A549 (cell line): ENCODE measurements around the gene NPB. TPM values are rescaled to one million over a fixed set of nuclear protein-coding genes. Genes with fewer than 3 reads are reported as not detected.

Experiments used
- BHLHE40 ChIP-seq: IDR thresholded peaks from 2 replicates; pipeline ENCODE4 v1.6.1; 2012; ENCODE audit warnings: low read depth, low read length, inconsistent platforms
- CBX8 ChIP-seq: fragments of 200-600 bp; sonication (generic); IDR thresholded peaks from 2 replicates; pipeline ENCODE4 v1.6.1; 2016
- CEBPB ChIP-seq, 2 experiments: fragments of >200 bp in 1 of 2; sonication (Bioruptor Twin) in 1 of 2; formaldehyde crosslinking in 1 of 2; IDR thresholded peaks; 2 replicates each; pipeline ENCODE4 v1.6.1; 2012 to 2016
- CHD2 ChIP-seq: fragments of 150-350 bp; IDR thresholded peaks from 2 replicates; pipeline ENCODE4 v1.6.1; 2014; ENCODE audit warnings: low read length; ENCODE audit not compliant: partially characterized antibody
- CHD4 ChIP-seq: fragments of 200-600 bp; sonication (generic); IDR thresholded peaks from 2 replicates; pipeline ENCODE4 v1.6.1; 2016; ENCODE audit warnings: antibody characterized with exemption, mild to moderate bottlenecking, borderline replicate concordance
- E2F6 ChIP-seq: IDR thresholded peaks from 2 replicates; pipeline ENCODE4 v1.6.1; 2012; ENCODE audit warnings: low read depth, borderline replicate concordance
- EHF ChIP-seq: fragments of 250-450 bp; sonication (Bioruptor Pico); IDR thresholded peaks from 2 replicates; pipeline ENCODE4 v1.5.0; 2020; ENCODE audit warnings: mild to moderate bottlenecking
- EHMT2 ChIP-seq: fragments of 200-600 bp; sonication (generic); IDR thresholded peaks from 2 replicates; pipeline ENCODE4 v1.6.1; 2016; ENCODE audit warnings: antibody characterized with exemption, low read depth, mild to moderate bottlenecking, moderate library complexity
- EP300 ChIP-seq, 2 experiments: fragments of >200 bp; sonication (Bioruptor Twin); formaldehyde crosslinking; IDR thresholded peaks; 2 replicates in 1 of 2; 3 replicates in 1 of 2; pipeline ENCODE4 v1.6.1; 2016 to 2017
- FOSB ChIP-seq: fragments of 250-450 bp; sonication (Bioruptor Pico); IDR thresholded peaks from 2 replicates; pipeline ENCODE4 v1.5.0; 2020; ENCODE audit warnings: mild to moderate bottlenecking, moderate library complexity
- FOXS1 ChIP-seq: fragments of 250-450 bp; sonication (Bioruptor Pico); IDR thresholded peaks from 2 replicates; pipeline ENCODE4 v1.5.0; 2020; ENCODE audit warnings: mild to moderate bottlenecking, moderate library complexity
- GATA3 ChIP-seq: IDR thresholded peaks from 2 replicates; pipeline ENCODE4 v1.6.1; 2012; ENCODE audit warnings: borderline replicate concordance
- HMGXB4 ChIP-seq: fragments of 250-450 bp; sonication (Bioruptor Pico); IDR thresholded peaks from 2 replicates; pipeline ENCODE4 v1.5.0; 2021; ENCODE audit warnings: mild to moderate bottlenecking, moderate library complexity, borderline replicate concordance
- HOXA7 ChIP-seq: fragments of 250-450 bp; sonication (Bioruptor Pico); IDR thresholded peaks from 2 replicates; pipeline ENCODE4 v1.5.0; 2020; ENCODE audit warnings: mild to moderate bottlenecking, moderate library complexity
- HOXB13 ChIP-seq: fragments of 250-450 bp; sonication (Bioruptor Pico); IDR thresholded peaks from 2 replicates; pipeline ENCODE4 v1.5.0; 2020; ENCODE audit warnings: low read depth, mild to moderate bottlenecking, moderate library complexity
- JUN ChIP-seq, 2 experiments: fragments of >200 bp; sonication (Bioruptor Twin); formaldehyde crosslinking; IDR thresholded peaks; 2 replicates in 1 of 2; 3 replicates in 1 of 2; pipeline ENCODE4 v1.6.1; 2016 to 2017
- JUNB ChIP-seq: fragments of >200 bp; sonication (Bioruptor Twin); formaldehyde crosslinking; IDR thresholded peaks from 2 replicates; pipeline ENCODE4 v1.6.1; 2016
- KDM1A ChIP-seq: fragments of 200-600 bp; sonication (generic); IDR thresholded peaks from 2 replicates; pipeline ENCODE4 v1.6.1; 2016; ENCODE audit warnings: low read depth, mild to moderate bottlenecking
- KDM5A ChIP-seq: fragments of 200-600 bp; sonication (generic); IDR thresholded peaks from 2 replicates; pipeline ENCODE4 v1.6.1; 2016; ENCODE audit warnings: antibody characterized with exemption, mild to moderate bottlenecking
- MAZ ChIP-seq: fragments of 150-350 bp; IDR thresholded peaks from 2 replicates; pipeline ENCODE4 v1.6.1; 2014; ENCODE audit warnings: antibody characterized with exemption, low read depth, low read length, borderline replicate concordance
- MYC ChIP-seq: IDR thresholded peaks from 2 replicates; pipeline ENCODE4 v1.6.1; 2012; ENCODE audit warnings: mild to moderate bottlenecking, inconsistent platforms, low read length, improper control_type of control experiment, borderline replicate concordance
- NFE2L2 ChIP-seq: fragments of 150-350 bp; conservative IDR thresholded peaks from 2 replicates; pipeline ENCODE4 v1.6.1; 2014; ENCODE audit warnings: low read length
- RNF2 ChIP-seq: fragments of 200-600 bp; sonication (generic); IDR thresholded peaks from 2 replicates; pipeline ENCODE4 v1.6.1; 2016; ENCODE audit warnings: low read depth, mild to moderate bottlenecking, antibody characterized with exemption, moderate library complexity, borderline replicate concordance
- TFCP2L1 ChIP-seq: fragments of 250-450 bp; sonication (Bioruptor Pico); IDR thresholded peaks from 2 replicates; pipeline ENCODE4 v1.5.0; 2021; ENCODE audit warnings: mild to moderate bottlenecking
- ZC3H11A ChIP-seq: fragments of 450-650 bp; IDR thresholded peaks from 2 replicates; pipeline ENCODE4 v1.6.1; 2014; ENCODE audit warnings: antibody characterized with exemption, mild to moderate bottlenecking
- polyA plus RNA-seq, 4 experiments: library from polyadenylated mRNA; depleted of rRNA in 3 of 4; stranded (reverse); fragments of >200 nt; fragmentation: RNase III in 1 of 4; extraction: RNeasy Plus Mini Kit Qiagen cat#74134 plus additional on column Dnase treatment in 1 of 4; gene quantifications; 2 replicates in 3 of 4; 3 replicates in 1 of 4; pipeline ENCODE4 v1.2.3, GENCODE V29; 2011 to 2017
- TF ChIP-seq, protein P1 (sequence below): fragments of 450-650 bp; IDR thresholded peaks from 2 replicates; pipeline ENCODE4 v1.6.1; 2014; ENCODE audit warnings: antibody characterized with exemption
- TF ChIP-seq, protein P2 (sequence below): fragments of 200-600 bp; sonication (generic); IDR thresholded peaks from 2 replicates; pipeline ENCODE4 v1.6.1; 2016; ENCODE audit warnings: antibody characterized with exemption, mild to moderate bottlenecking, moderate library complexity
- TF ChIP-seq, protein P3 (sequence below): fragments of 250-450 bp; sonication (Bioruptor Pico); IDR thresholded peaks from 2 replicates; pipeline ENCODE4 v1.5.0; 2020; ENCODE audit warnings: low read depth, mild to moderate bottlenecking, moderate library complexity
- TF ChIP-seq, protein P4 (sequence below): fragments of 150-350 bp; IDR thresholded peaks from 2 replicates; pipeline ENCODE4 v1.6.1; 2014; ENCODE audit warnings: low read depth, mild to moderate bottlenecking, low read length
- TF ChIP-seq, protein P5 (sequence below): IDR thresholded peaks from 2 replicates; pipeline ENCODE4 v1.6.1; 2012
- TF ChIP-seq, protein P6 (sequence below): fragments of >200 bp; sonication (Bioruptor Twin); formaldehyde crosslinking; IDR thresholded peaks from 3 replicates; pipeline ENCODE4 v1.6.1; 2016

NPB gene
- polyA plus RNA-seq, 2 of the 4 experiments (the other 2 are of a cell fraction), result 0.41 to 0.45 TPM

GRCh38 chr17:81860756-81861568 is 41.1 kb upstream of the NPB start (continued):
- TF ChIP-seq JUNB (no peak), NFE2L2 (no peak), KDM1A (no peak), HOXA7 (CRISPR knock-in tag) (peak; percentile 93; the same call in 1 of the 2 replicates), E2F6 (peak; percentile 75; the same call in 1 of the 2 replicates), HMGXB4 (CRISPR knock-in tag) (peak; percentile 96; the same call in 1 of the 2 replicates), MYC (peak; percentile 92), EP300 (IDR thresholded peaks at IDR 0.05) (no peak), CBX8 (no peak), CHD2 (peak; percentile 54), ZC3H11A (no peak), FOXS1 (CRISPR knock-in tag) (peak; percentile 100), EHMT2 (no peak), HOXB13 (CRISPR knock-in tag) (peak; percentile 100), CEBPB (IDR thresholded peaks at IDR 0.05) (peak; percentile 61 to 94), RNF2 (no peak), BHLHE40 (peak; percentile 71), FOSB (CRISPR knock-in tag) (peak; percentile 97), JUN (IDR thresholded peaks at IDR 0.05) (peak; percentile 82 to 90; a peak in 4 of 5 replicates), KDM5A (peak; percentile 27; the same call in 1 of the 2 replicates), CHD4 (no peak), MAZ (peak; percentile 4; the same call in 1 of the 2 replicates), TFCP2L1 (CRISPR knock-in tag) (peak; percentile 99), GATA3 (no peak; the same call in 1 of the 2 replicates), EHF (CRISPR knock-in tag) (peak; percentile 100)
- TF ChIP-seq, protein P1, sequence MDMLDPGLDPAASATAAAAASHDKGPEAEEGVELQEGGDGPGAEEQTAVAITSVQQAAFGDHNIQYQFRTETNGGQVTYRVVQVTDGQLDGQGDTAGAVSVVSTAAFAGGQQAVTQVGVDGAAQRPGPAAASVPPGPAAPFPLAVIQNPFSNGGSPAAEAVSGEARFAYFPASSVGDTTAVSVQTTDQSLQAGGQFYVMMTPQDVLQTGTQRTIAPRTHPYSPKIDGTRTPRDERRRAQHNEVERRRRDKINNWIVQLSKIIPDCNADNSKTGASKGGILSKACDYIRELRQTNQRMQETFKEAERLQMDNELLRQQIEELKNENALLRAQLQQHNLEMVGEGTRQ, result no peak
- TF ChIP-seq, protein P2, sequence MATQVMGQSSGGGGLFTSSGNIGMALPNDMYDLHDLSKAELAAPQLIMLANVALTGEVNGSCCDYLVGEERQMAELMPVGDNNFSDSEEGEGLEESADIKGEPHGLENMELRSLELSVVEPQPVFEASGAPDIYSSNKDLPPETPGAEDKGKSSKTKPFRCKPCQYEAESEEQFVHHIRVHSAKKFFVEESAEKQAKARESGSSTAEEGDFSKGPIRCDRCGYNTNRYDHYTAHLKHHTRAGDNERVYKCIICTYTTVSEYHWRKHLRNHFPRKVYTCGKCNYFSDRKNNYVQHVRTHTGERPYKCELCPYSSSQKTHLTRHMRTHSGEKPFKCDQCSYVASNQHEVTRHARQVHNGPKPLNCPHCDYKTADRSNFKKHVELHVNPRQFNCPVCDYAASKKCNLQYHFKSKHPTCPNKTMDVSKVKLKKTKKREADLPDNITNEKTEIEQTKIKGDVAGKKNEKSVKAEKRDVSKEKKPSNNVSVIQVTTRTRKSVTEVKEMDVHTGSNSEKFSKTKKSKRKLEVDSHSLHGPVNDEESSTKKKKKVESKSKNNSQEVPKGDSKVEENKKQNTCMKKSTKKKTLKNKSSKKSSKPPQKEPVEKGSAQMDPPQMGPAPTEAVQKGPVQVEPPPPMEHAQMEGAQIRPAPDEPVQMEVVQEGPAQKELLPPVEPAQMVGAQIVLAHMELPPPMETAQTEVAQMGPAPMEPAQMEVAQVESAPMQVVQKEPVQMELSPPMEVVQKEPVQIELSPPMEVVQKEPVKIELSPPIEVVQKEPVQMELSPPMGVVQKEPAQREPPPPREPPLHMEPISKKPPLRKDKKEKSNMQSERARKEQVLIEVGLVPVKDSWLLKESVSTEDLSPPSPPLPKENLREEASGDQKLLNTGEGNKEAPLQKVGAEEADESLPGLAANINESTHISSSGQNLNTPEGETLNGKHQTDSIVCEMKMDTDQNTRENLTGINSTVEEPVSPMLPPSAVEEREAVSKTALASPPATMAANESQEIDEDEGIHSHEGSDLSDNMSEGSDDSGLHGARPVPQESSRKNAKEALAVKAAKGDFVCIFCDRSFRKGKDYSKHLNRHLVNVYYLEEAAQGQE, result no peak
- TF ChIP-seq, protein P3, sequence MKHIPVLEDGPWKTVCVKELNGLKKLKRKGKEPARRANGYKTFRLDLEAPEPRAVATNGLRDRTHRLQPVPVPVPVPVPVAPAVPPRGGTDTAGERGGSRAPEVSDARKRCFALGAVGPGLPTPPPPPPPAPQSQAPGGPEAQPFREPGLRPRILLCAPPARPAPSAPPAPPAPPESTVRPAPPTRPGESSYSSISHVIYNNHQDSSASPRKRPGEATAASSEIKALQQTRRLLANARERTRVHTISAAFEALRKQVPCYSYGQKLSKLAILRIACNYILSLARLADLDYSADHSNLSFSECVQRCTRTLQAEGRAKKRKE, result peak; percentile 100
- TF ChIP-seq, protein P4, sequence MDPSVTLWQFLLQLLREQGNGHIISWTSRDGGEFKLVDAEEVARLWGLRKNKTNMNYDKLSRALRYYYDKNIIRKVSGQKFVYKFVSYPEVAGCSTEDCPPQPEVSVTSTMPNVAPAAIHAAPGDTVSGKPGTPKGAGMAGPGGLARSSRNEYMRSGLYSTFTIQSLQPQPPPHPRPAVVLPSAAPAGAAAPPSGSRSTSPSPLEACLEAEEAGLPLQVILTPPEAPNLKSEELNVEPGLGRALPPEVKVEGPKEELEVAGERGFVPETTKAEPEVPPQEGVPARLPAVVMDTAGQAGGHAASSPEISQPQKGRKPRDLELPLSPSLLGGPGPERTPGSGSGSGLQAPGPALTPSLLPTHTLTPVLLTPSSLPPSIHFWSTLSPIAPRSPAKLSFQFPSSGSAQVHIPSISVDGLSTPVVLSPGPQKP, result peak; percentile 36; the same call in 1 of the 2 replicates
- TF ChIP-seq, protein P5, sequence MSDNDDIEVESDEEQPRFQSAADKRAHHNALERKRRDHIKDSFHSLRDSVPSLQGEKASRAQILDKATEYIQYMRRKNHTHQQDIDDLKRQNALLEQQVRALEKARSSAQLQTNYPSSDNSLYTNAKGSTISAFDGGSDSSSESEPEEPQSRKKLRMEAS, result peak; percentile 98
- TF ChIP-seq, protein P6, sequence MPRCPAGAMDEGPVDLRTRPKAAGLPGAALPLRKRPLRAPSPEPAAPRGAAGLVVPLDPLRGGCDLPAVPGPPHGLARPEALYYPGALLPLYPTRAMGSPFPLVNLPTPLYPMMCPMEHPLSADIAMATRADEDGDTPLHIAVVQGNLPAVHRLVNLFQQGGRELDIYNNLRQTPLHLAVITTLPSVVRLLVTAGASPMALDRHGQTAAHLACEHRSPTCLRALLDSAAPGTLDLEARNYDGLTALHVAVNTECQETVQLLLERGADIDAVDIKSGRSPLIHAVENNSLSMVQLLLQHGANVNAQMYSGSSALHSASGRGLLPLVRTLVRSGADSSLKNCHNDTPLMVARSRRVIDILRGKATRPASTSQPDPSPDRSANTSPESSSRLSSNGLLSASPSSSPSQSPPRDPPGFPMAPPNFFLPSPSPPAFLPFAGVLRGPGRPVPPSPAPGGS, result peak; percentile 84
